Middle frontal gyrus (tissue), 1 donor: ENCODE results near the gene PLA2G4D.
"Not testable (repeated sequence)": the region's sequence is repeated elsewhere in the genome, so short reads cannot be mapped to it uniquely, and the experiment has no call there.

Experiments used
- DNase-seq: peaks from one replicate; pipeline ENCODE4 v3.0.0-alpha.2; 2015; ENCODE audit warnings: low spot score; ENCODE audit errors: extremely low spot score

PLA2G4D gene

GRCh38 chr15:42092398-42093318 is 1.7 kb downstream of the PLA2G4D start:
- DNase-seq: no peak

- DNase-seq: not testable (repeated sequence)
These were observed 2.5 kb downstream of the PLA2G4D start for GRCh38 chr15:42091753-42092397.

- no peak for DNase-seq
These were observed 3.6 kb downstream of the PLA2G4D start for GRCh38 chr15:42090781-42091180.

- no peak for DNase-seq
These were observed 4.0 kb downstream of the PLA2G4D start for GRCh38 chr15:42090370-42090769.

- DNase-seq: no peak
These were observed 4.4 kb downstream of the PLA2G4D start for GRCh38 chr15:42089942-42090341.

- no peak for DNase-seq
These were observed 5.3 kb downstream of the PLA2G4D start for GRCh38 chr15:42088801-42089640.

- no peak for DNase-seq
These were observed 6.2 kb downstream of the PLA2G4D start for GRCh38 chr15:42087926-42088800.

- DNase-seq: no peak
These were observed 6.9 kb downstream of the PLA2G4D start for GRCh38 chr15:42087460-42087859.

- DNase-seq: no peak
These were observed 8.6 kb downstream of the PLA2G4D start for GRCh38 chr15:42085721-42086120.

- no peak for DNase-seq
These were observed 9.1 kb downstream of the PLA2G4D start for GRCh38 chr15:42085236-42085605.

- no peak for DNase-seq
These were observed 9.7 kb downstream of the PLA2G4D start for GRCh38 chr15:42084465-42085235.

GRCh38 chr15:42083916-42084315 is 10.4 kb downstream of the PLA2G4D start:
- no peak for DNase-seq

GRCh38 chr15:42083605-42083908 is 10.8 kb downstream of the PLA2G4D start:
- DNase-seq: no peak

- DNase-seq: no peak
These were observed 11.3 kb downstream of the PLA2G4D start for GRCh38 chr15:42082823-42083604.

GRCh38 chr15:42082141-42082540 is 12.2 kb downstream of the PLA2G4D start:
- DNase-seq: no peak

GRCh38 chr15:42080919-42081830 is 13.2 kb downstream of the PLA2G4D start:
- no peak for DNase-seq

GRCh38 chr15:42080186-42080918 is 14.0 kb downstream of the PLA2G4D start:
- DNase-seq: no peak
